DOHH2 (cell line): ENCODE measurements around the gene RHOT2.

ENCODE experiments used
- H3F3A ChIP-seq: fragments of 200-600 bp; sonication (generic), shearing (Covaris generic); 2 replicates; pipeline ENCODE4 v1.6.0; 2016; ENCODE audit warnings: antibody characterized with exemption, mild to moderate bottlenecking; ENCODE audit not compliant: control insufficient read depth, insufficient read depth
- H3K27ac ChIP-seq: fragments of 200-600 bp; sonication (generic); 2 replicates; pipeline ENCODE4 v1.5.1; 2014; ENCODE audit warnings: low read depth, mild to moderate bottlenecking, low read length, moderate library complexity
- H3K27me3 ChIP-seq: fragments of 200-600 bp; sonication (generic); 2 replicates; pipeline ENCODE4 v1.6.1; 2014; ENCODE audit warnings: mild to moderate bottlenecking, low read length, mixed read lengths; ENCODE audit not compliant: control insufficient read depth
- H3K36me3 ChIP-seq: fragments of 200-600 bp; sonication (generic); 2 replicates; pipeline ENCODE4 v1.6.1; 2014; ENCODE audit warnings: mild to moderate bottlenecking, low read length, moderate library complexity, mixed read lengths; ENCODE audit not compliant: control insufficient read depth
- H3K4me1 ChIP-seq: fragments of 200-600 bp; sonication (generic); 2 replicates; pipeline ENCODE4 v1.6.1; 2014; ENCODE audit warnings: mild to moderate bottlenecking, low read length, mixed read lengths; ENCODE audit not compliant: control insufficient read depth
- H3K4me2 ChIP-seq: fragments of 200-600 bp; sonication (generic); 2 replicates; pipeline ENCODE4 v1.6.0; 2014; ENCODE audit warnings: mild to moderate bottlenecking, low read length, moderate library complexity
- H3K4me3 ChIP-seq: fragments of 200-600 bp; sonication (generic); 2 replicates; pipeline ENCODE4 v1.5.1; 2014; ENCODE audit warnings: mild to moderate bottlenecking, low read length, mixed read lengths
- H3K79me2 ChIP-seq: fragments of 200-600 bp; sonication (generic); 2 replicates; pipeline ENCODE4 v1.6.1; 2014; ENCODE audit warnings: mild to moderate bottlenecking, low read length, mixed read lengths; ENCODE audit not compliant: control insufficient read depth
- H3K9me2 ChIP-seq: fragments of 200-600 bp; sonication (generic); replicated peaks from 2 replicates; pipeline ENCODE4 v1.6.1; 2014; ENCODE audit warnings: mild to moderate bottlenecking, low read length, mixed read lengths; ENCODE audit not compliant: control insufficient read depth
- H3K9me3 ChIP-seq: fragments of 200-600 bp; sonication (generic); 2 replicates; pipeline ENCODE4 v1.6.1; 2014; ENCODE audit warnings: antibody characterized with exemption, low read length, mixed read lengths; ENCODE audit not compliant: control insufficient read depth, insufficient read depth
- H4K20me1 ChIP-seq: fragments of 200-600 bp; sonication (generic); 2 replicates; pipeline ENCODE4 v1.6.0; 2014; ENCODE audit warnings: low read depth, mild to moderate bottlenecking, antibody characterized with exemption, low read length, moderate library complexity; ENCODE audit not compliant: control insufficient read depth, insufficient read depth
- EZH2phosphoT487 ChIP-seq: fragments of 200-600 bp; sonication (generic); IDR thresholded peaks from 2 replicates; pipeline ENCODE4 v1.6.1; 2017; ENCODE audit warnings: borderline replicate concordance, mild to moderate bottlenecking, antibody characterized with exemption, low read length, moderate library complexity, mixed read lengths
- TF ChIP-seq, protein P1 (sequence below): fragments of 200-600 bp; sonication (generic); IDR thresholded peaks from one replicate; pipeline ENCODE4 v1.5.1; 2014; ENCODE audit warnings: antibody characterized with exemption, mild to moderate bottlenecking, low read depth, low read length; ENCODE audit not compliant: poor library complexity, severe bottlenecking

The RHOT2 gene

DNA sequence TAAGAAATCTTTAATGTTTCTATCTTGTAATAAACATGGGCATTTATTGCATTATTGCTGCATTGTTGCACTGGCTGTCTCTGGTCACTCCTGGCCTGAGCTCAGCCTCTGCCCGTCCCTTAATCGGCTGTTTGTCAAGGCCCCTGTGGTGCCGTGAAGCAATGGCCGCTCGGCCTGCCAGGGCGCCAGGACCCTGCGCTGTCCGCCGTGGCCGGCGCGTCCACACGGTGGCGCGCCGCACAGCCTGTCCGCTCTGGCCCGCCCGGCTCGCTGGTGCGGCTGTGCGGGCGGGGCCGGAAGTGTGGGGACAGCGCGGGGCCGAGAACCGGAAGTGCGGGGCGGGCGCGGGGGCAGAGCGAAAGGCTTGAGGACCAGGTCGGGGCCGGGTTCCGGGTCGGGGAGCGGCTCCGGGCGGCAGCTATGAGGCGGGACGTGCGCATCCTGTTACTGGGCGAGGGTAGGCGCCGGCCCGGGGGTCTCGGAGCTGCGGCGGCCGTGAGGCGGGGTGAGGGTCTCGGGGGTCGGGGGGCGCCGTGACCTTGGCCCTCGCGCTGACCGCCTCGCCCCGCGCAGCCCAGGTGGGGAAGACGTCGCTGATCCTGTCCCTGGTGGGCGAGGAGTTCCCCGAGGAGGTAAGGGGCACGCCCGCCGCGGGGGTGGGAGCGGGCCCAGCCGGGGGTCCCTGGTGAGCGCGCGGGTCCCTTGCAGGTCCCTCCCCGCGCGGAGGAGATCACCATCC, at the start of gene RHOT2:
Gene RHOT2, plus strand, starts transcription at position 353 of the 739 bp plus-strand sequence. Its CDS starts 68 bp downstream, at position 421.
- H3K27me3 ChIP-seq = no peaks in the 10 kb centered on the region
- peaks cover 25% of the 10 kb centered on the region for H3K79me2 ChIP-seq
- no peaks in the 10 kb centered on the region for H3K9me2 ChIP-seq
- H3F3A ChIP-seq = 0 out of 2 replicates have a peak, but pooled peaks cover 2% of the 10 kb centered on the region
- peaks cover 71% of the 10 kb centered on the region for H3K36me3 ChIP-seq
- H3K4me1 ChIP-seq = peaks cover 13% of the 10 kb centered on the region
- peak within 1 kb of the TSS; percentile 97 for H3K4me2 ChIP-seq
- H3K4me3 ChIP-seq = peak within 1 kb of the TSS; percentile 98
- H3K27ac ChIP-seq = peak within 1 kb of the TSS; percentile 56
- H4K20me1 ChIP-seq = no peaks in the 10 kb centered on the region
- no peak for TF ChIP-seq EZH2phosphoT487
- TF ChIP-seq, protein P1, sequence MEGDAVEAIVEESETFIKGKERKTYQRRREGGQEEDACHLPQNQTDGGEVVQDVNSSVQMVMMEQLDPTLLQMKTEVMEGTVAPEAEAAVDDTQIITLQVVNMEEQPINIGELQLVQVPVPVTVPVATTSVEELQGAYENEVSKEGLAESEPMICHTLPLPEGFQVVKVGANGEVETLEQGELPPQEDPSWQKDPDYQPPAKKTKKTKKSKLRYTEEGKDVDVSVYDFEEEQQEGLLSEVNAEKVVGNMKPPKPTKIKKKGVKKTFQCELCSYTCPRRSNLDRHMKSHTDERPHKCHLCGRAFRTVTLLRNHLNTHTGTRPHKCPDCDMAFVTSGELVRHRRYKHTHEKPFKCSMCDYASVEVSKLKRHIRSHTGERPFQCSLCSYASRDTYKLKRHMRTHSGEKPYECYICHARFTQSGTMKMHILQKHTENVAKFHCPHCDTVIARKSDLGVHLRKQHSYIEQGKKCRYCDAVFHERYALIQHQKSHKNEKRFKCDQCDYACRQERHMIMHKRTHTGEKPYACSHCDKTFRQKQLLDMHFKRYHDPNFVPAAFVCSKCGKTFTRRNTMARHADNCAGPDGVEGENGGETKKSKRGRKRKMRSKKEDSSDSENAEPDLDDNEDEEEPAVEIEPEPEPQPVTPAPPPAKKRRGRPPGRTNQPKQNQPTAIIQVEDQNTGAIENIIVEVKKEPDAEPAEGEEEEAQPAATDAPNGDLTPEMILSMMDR = peak; percentile 89
- H3K9me3 ChIP-seq = no peaks in the 10 kb centered on the region

DNA sequence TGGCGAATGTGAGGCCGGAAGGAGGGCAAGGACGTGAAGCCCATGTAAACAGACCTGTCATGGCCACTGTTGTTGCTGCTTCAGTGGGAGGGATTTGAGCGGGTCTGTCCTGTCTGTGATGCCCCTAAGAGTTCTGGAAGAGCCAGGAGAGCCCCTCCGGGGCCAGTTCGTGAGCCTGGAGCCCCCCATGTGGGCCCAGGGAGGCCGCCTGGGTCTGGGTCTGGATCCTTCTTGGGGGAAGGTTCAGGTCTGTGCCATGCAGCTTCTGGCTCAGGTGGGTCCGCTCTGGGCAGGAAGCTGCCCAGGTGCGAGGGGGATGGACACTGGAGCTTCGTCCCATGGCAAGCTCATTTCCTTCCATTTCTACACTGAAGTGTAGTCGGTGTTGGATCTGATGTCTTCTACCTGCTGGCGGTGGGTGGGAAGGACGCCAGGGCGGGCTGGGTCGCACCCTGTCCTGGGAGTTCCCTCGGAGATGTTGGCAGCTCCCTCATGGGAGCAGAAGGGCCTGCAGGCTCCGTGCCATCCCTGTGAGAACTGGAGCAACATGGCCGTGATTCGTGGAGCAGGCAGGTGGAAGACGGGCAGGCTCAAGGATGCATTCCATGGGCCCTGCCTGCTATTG, 48.3 kb upstream of the RHOT2 start:
- H3K9me2 ChIP-seq = no peaks in the 10 kb centered on the region
- H3K27ac ChIP-seq = no peak overlapping the region
- no peaks in the 10 kb centered on the region for H3K9me3 ChIP-seq
- no peaks in the 10 kb centered on the region for H3K4me1 ChIP-seq
- no peaks in the 10 kb centered on the region for H3F3A ChIP-seq
- TF ChIP-seq EZH2phosphoT487 = no peak
- TF ChIP-seq, protein P1 = no peak
- no peaks in the 10 kb centered on the region for H3K79me2 ChIP-seq
- H3K4me3 ChIP-seq = no peak overlapping the region
- H3K4me2 ChIP-seq = no peak overlapping the region
- H3K36me3 ChIP-seq = no peaks in the 10 kb centered on the region
- H4K20me1 ChIP-seq = no peaks in the 10 kb centered on the region
- H3K27me3 ChIP-seq = no peaks in the 10 kb centered on the region

DNA sequence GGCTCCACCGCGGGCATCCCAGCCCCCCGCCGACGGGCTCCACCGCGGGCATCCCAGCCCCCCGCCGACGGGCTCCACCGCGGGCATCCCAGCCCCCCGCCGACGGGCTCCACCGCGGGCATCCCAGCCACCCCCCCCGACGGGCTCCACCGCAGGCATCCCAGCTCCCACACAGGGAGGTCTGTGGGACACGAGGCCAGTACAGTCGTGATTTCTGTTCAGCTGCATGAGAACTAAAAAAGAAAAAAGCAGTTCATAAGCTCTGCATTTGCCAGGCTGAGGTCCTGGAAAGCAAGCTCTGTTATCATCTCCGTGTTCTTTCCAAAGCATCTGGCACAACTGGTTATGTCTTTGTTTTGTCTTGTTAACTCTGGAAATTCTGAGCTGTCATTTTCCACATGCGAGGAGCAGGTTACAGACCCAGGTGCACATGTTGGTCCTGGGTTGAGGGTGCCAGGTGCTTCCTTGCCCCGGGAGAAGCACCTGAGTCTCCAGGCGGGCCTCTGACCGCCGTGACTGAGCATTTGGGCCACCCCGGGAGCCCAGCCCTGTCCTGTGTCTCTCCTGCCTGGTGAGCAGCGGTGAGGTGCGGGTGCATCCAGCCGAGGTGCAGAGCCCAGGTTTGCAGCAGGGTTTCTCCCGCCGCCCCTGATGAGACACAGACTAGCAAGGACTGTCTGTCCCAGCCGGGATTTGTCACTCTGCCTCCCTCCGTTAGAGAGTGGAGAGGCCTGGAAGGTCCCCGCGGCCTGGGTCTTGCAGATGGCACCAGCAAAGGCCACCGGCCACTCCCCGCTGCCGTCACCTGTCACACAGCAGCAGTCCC, 47.0 kb upstream of the RHOT2 start:
- no peaks in the 10 kb centered on the region for H3K79me2 ChIP-seq
- H3K4me1 ChIP-seq = no peaks in the 10 kb centered on the region
- H3K4me2 ChIP-seq = no peak overlapping the region
- H3K36me3 ChIP-seq = no peaks in the 10 kb centered on the region
- no peaks in the 10 kb centered on the region for H3K9me3 ChIP-seq
- no peaks in the 10 kb centered on the region for H4K20me1 ChIP-seq
- no peaks in the 10 kb centered on the region for H3F3A ChIP-seq
- H3K27ac ChIP-seq = no peak overlapping the region
- no peaks in the 10 kb centered on the region for H3K27me3 ChIP-seq
- no peak overlapping the region for H3K4me3 ChIP-seq
- TF ChIP-seq, protein P1 = no peak
- TF ChIP-seq EZH2phosphoT487 = no peak
- H3K9me2 ChIP-seq = no peaks in the 10 kb centered on the region
